ENCODE data around the gene VWA8.
"Not testable (repeated sequence)": the region's sequence is repeated elsewhere in the genome, so short reads cannot be mapped to it uniquely, and the experiment has no call there.

The VWA8 gene

DNA sequence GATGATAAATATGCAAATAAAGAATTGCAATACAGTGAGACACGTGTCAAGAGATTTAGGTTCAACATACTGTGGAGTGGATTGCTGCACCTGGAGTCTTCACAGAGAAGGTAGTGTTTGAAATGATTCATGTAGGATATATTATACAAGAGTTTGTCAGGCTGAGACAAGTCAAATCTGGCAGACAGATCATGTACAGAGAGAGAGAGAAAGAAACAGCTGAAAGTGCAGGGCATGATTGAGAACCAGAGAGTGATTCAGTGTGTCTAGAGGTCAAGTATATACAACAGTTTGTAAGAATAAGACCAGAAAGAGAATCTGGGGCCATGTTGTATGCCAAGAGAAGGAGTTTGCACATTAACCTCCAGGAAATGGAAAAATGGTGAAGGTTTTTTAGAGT is 2.1 kb upstream of the VWA8 start:
- DNase-seq = no peak

DNA sequence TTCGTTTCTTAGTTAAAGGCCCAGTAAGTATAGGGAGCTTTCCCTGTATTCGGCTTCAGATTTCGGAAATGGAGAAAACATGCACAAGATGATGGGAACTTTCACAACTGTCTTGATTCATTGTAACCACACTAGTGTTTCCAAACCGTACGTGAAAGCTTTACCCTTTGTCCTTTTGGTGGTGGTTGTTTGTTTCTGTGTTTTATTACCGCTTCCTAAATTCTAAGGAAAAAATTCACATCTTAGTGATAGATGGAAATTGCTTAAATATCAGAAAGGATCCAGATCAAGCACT is 504 bp upstream of the VWA8 start:
- DNase-seq = no peak

DNA sequence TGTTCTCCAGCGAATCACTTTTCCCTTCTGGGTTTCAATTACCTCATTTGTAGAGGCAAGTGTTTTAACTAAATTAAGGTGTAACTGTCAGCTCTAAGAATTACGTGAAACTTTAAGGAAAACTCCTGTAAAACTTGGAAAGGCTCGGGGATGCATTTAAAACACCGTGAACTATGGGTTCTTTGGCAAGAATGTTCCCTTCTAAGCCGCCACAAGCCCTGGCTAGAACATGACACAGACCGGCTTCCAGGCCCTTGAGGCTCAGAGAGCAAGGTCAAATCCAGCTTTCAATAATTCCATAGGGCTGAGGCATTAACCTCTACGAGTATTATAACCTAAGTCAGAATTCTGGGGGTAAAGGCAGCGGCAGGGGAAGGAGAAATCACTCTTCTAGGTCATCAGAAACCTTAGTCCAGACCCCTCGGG is 685 bp downstream of the VWA8 start:
- no peak for DNase-seq

DNA sequence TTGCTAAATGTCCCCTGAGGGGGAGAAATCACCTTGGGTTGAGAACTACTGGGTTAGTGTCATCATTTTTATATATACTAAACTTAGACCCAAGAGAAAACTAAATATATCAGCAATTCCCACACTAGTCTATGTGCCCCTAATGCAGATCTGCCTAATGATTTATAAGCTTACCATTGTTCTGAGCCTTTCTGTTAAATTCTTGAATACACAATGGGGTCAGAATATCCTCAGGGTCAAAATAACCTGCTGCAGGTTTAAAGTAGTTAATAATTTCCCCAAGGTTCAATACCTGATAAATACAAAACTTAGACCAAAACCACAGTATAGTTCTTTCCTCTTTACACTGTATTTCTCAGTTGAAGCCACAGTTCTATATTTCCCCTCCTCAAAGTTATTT is 4.6 kb downstream of the VWA8 start:
- DNase-seq = no peak

DNA sequence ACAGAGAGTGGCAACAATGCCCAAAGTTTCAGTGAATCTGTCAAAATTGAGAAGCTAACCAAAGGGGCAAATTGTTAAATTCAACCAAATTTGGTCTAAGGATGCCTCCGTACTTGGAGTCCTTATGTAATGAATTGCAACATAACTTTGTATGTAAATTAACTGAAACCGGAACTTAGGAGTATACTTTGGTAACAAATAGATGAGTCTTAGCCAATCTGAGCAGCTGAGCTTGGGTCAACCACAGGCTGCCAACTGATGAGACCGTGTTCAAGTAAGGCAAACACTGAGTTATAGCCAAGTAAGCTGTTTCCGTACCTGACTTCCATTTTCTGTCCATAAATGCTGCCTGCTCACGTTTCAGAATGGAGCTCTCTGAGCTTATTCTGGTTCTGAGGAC is 5.3 kb downstream of the VWA8 start:
- DNase-seq = no peak

DNA sequence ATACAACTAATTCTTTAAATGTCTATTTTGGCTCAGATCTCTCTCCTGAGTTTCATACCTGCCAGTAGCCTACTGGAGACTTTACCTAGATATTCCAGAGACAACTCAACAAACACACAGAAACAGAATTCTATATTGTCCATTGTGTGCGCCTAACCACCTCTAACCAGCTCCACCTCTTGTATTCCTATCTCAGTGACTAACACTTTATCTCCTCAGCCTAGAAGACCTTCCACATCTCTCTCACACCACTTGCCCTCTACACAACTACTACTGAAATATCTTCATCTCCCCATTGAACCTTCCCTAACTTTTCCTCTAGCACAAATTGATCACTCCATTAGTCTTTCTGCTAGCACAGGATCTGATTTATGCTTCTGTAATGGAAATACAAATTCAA is 6.7 kb downstream of the VWA8 start:
- DNase-seq = no peak

DNA sequence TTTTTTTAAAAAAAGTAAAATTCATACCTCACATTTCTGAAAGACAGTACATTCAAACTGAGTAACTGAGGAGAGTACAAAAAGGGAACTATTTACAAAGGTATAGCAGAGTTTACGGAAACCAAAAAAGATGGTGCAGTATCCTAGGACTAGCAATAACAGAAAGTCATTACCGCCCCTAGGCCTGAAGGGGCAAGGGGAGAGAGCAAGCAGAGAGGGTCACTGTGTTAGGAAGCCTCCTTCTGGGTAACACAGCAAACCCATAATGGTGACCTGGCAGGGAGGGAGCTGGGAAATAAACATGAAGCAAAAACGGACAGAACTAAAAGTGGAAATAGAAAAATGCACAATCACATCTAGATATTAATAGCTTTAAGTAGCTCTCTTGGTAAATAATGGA is 8.2 kb downstream of the VWA8 start:
- no peak for DNase-seq

DNA sequence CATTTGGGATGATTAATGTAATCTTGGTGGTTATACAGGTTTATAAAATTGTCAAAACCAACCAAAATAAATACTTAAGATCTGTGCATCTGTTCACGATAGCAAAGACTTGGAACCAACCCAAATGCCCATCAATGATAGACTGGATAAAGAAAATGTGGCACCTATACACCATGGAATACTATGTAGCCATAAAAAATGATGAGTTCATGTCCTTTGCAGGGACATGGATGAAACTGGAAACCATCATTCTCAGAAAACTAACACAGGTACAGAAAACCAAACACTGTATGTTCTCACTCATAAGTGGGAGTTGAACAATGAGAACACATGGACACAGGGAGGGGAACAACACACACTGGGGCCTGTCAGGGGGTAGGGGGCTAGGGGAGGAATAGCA is 11.8 kb downstream of the VWA8 start:
- DNase-seq = not testable (repeated sequence)

DNA sequence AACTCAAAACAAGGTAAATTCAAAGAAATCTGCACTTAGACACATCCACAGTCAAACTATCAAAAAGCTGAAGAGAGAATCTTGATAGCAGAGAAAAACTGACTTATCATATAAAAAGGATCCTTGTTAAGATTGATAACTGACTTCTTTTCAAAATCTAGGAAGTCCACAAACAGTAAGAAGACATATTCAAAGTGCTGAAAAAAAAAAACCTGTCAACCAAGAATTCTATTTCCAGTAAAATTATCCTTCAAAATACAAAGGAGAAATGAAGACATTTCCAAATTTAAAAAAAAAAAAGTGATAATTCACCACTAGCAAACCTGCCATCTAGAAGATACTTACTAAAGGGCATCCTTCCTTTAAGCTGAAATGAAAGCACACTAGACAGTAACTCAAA is 15.0 kb downstream of the VWA8 start:
- no peak for DNase-seq

DNA sequence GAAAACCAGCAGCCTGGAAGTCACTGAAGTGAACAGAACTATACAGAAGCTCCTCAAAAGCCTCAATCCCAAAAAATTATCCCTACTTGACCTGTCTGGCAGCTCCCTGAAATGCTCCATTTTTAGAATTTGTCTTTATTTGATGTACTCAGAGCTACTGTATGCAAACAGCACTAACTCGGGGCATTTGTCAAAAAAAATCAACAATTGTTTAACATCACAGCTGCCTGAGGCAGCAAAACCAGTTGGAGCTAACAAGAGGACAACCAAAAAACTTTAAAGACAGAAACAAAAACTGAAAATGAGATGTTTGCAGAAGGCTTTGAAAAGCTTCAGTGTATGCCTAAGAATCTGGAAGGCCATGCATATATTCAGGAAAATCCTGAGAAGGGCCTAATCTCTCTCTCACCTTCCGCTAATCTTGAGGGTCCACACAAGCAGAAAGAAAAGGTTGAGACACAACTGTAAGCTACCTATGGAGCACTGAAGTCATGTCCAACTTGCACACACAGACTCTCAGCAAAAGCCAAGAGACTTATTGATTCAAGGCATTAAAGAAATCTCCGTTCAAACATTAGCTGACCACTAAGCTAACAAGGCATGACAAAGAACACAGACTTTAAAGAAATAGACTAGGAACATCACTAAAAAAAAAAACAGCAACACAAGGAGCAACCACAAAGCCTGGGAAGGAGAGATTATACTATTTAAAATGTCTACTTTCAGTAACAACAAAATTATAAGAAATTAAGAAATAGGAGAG is 16.1 kb downstream of the VWA8 start:
- no peak for DNase-seq

DNA sequence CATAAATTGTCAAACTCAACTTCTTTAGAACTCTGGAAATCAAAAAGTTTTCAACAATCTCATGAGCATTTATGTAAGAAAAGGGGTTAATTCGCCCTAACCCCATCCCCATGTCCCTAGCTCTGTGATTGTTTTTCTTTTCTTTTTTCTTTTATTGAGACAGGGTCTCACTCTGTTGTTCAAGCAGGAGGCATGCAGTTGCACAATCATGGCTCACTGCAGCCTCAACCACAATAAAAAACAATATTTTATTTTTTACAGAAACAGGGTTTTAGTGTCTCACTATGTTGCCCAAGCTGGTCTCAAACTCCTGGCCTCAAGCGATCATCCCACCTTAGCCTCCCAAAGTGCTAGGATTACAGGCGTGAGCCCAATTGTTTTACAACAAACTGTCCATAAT is 16.7 kb downstream of the VWA8 start:
- DNase-seq = no peak

DNA sequence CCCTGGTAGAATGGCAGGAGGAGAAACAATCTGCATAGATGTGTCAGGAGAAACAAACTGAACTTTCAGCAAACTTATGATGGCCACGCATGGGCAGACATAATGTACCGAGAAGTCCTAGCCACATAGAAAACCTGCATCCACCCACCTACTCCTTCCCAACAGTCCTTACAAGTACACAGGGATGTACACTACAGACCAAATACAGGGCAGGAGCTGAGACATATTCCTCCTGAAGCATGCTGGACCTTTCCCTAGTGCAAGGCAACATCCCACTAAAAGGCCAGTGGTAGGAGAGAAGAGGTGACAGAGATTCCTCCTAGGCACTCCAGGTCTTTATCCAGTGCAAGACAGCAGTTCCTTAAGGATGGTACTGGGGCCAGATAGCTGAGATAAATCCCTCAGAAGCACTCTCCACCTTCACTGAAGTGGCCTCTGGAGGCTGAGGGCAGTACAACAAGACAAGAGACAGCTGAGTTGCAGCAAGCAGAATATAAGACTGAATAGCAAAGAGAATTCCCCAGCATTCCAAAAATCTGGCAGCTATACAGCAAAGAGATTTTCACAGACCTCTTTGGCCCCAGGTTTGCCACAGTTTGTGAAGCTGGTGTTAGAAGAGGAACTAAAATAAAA is 18.3 kb downstream of the VWA8 start:
- no peak for DNase-seq

DNA sequence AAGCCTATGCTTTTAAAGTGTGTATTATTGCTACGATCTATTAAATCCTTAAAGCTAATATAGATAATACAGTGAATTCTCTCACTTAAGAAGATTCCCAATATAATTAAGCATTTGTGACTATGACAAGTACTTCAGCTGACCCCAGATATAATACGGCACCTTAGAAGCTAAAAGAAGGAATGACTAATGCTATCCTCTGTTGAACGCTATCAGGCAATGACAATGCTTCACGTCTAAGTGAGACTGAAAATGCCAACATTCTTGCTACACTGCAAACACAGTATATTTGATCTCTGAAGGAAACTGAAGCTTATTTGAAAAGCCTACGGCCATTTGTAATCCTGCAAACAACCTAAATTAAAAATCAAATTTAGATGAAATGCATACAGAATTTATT is 19.7 kb downstream of the VWA8 start:
- DNase-seq = no peak

DNA sequence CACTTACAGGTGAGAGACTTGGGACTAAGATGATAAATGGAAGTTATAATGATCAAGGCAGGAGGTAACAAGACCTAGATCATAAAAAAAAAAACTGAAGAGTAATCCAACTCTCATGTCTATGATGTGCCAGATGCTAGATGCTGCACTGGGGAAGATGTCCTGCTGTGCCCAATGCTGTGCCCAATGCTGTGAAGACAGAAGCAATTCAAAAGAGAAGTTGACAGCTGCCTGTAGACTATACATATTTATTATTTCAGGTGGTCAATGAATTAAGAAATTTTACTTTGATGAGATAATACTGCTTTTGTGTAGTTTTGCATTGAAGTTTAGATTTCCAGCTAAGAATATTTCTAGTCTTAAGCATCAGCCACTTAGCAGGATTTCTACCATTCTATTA is 21.5 kb downstream of the VWA8 start:
- DNase-seq = no peak

DNA sequence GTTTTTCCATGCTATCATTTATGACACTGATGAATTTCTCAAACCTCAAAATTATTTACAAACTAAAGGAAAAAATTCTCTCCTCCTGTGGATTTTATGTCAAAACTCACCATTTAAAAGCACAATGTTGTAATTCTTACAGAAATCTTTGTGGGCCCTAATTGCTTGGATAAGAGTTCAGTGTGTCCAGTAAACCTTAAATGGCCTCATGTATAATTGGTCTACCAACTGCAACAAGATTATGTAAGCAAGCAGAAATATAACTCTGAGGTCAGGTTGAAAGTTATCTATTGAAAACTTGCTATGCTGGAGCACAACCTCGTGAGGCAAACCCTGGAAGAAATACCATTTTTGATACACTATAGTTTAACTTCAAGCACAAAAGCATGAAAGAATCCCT is 22.0 kb downstream of the VWA8 start:
- DNase-seq = no peak

DNA sequence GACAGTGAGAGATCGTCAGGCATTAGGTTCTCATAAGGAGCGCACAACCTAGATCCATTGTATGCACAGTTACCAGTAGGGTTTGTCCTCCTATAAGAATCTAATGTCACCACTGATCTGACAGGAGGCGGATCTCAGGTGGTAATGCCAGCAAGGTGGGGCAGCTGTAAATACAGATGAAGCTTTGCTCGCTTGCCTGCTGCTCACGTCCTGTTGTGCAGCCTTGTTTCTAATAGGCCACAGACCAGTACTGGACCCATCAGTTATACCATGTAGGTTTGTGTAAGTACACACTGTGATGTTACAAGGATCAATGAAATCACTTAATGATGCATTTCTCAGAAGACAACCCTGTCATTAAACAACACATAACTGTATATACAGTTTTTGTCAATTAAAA is 23.5 kb downstream of the VWA8 start:
- DNase-seq = no peak

DNA sequence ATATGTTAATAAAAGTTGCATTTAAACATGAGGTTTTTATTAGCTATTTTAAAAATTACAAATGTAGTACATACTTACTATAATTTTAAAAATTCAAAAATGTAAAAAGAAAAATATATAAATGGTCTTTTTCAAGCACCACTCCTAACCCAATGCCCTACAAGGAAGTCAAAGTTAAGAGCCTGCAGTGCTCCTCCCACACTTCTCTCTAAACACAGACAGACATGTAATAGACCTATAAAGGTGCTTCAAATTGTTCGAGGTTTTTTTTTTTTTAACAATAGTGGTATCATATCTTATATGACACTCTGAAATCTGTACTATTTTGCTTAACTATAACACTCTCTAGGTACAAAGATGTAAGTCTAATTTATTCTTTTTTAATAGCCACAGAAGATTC is 25.4 kb downstream of the VWA8 start:
- no peak for DNase-seq

DNA sequence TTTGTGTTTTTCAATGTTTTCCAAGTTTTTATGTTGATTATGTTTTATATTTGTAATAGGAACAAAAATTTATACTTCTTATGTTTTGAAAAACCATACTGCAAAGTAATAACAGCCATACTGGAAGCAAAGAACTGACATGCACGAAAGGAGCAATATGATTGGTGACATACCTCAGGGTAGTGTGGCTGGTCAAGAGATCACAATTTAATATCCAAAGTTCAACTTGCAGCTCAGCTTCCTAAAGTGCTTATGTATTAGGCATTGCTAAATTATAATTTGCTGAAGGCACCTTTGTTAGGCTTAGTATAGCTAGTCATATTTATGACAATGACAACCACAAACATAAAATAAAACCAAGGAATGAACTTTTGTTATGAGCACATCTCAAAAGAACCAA is 25.9 kb downstream of the VWA8 start:
- no peak for DNase-seq

DNA sequence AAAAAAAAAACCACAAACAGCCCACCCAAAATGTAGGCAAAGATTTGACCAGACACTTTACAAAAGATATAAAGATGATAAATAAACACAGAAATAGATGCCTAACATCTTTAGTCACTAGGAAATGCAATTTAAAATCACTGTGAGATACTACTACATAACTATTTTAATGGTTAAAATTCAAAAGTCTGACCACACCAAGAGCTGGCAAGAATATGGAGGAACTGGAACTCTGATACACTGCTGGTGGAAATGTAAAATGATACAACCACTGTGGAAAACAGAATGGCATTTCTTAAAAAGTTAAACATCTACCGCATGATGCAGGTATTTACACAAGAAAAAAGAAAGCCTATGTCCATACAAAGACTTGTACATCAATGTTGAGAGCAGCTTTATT is 26.8 kb downstream of the VWA8 start:
- no peak for DNase-seq

DNA sequence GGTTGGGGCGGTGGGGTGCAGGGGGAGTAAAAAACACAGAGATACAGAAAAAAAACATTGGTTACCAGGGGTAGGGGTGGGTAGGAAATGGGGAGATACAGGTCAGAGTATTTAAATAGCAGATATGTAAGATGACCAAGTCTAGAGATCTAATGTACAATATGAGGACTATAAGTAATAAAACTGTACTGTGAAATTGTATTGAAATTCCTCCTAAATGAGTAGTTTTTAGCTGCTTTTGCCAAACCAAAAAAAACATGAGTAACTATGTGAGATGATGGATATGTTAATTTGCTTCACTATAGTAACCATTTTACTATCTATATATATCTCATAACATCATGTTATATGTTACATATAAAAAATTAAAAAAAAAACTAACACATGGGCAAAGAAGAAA is 29.6 kb downstream of the VWA8 start:
- DNase-seq = no peak

DNA sequence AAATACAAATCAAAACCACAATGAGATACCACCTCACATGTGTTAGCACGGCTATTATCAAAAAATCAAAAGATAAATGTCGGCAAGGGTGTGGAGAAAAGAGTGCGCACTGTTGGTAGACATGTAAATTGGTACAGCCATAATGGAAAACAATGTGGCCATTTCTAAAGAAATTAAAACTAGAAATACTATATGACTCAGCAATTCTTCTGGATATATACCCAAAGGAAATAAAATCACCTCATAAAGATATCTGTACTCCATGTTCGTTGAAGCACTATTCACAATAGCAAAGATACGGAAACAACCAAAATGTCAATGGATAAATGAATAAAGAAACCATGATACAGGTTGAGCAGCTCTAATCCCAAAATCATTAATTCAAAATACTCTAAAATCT is 30.8 kb downstream of the VWA8 start:
- DNase-seq = no peak

DNA sequence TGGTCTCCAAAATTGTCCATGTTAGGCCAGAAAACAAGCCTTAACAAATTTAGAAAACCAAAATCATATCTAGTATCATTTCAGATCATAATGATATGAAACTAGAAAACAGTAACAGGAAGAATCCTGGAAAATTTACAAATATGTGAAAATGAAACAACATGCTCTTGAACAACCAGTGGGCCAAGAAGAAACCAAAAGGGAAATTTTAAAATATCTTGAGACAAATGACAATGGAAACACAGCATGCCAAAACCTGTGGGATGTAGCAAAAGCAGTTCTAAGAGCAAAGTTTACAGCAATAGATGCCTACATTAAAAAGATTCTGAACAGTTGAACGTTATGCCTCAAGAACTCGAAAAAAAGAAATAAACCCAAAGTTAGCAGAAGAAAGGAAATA is 32.6 kb downstream of the VWA8 start:
- DNase-seq = no peak

DNA sequence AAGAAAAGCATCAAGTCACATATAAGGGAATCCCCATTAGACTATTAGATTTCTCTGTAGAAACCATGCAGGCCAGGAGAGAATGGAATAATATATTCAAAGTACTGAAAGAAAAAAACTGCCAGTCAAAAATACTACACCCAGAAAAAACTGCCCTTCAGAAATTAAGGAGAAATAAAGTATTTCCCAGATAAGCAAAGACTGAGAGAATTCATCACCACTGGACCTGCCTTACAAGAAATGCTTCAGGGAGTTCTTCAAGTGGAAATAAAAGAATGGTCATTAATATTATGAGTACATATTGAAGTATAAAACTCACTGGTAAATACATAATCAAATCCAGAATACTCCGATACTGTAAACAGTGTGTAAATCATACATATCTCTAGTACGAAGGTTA is 35.9 kb downstream of the VWA8 start:
- no peak for DNase-seq

DNA sequence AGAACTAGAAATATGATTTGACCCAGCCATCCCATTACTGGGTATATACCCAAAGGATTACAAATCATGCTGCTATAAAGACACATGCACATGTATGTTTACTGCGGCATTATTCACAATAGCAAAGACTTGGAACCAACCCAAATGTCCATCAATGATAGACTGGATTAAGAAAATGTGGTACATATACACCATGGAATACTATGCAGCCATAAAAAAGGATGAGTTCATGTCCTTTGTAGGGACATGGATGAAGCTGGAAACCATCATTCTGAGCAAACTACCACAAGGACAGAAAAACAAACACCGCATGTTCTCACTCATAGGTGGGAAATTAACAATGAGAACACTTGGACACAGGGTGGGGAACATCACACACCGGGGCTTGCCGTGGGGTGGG is 38.0 kb downstream of the VWA8 start:
- not testable (repeated sequence) for DNase-seq

DNA sequence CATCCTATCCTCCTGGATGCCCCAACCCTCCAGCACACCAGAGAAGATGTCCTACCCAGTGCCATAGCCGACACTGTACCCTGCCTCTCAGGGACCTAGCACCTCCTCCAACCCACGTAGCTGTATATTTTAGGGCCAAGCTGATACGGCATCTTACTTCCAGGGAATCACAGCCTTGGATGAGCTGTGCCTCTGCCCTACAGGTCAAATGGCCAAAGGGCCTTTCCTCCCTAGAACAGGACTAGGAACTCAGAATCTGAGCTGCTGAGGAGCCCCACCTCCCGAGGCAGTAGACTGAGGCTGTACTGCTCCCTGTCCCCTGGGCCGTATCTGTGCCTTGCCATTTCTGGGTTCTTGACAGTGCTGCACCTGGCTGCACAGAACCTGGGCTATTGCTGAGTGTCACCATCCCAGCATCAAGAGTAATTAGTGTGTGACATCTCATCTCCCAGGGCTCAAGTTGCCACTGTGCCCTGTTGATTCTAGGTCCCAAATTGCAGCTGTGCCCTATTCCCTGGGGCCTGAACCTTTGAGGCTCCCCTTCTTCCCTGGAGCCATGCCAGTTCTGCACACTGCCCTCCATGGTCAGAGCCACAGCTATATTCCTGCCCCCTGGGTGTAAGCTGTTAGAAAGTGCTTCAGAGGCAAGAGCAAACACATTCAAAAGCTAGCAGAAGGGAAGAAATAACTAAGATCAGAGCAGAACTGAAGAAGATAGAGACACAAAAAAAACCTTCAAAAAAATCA is 41.0 kb downstream of the VWA8 start:
- no peak for DNase-seq

All from NCI-H1436 treated with DMSO at 0.1 percent for 48 hours (cell line).